Stimulated activated CD8-positive, alpha-beta memory T cell treated with anti-CD3 and anti-CD28 coated beads, Interleukin-7, amount 100 ng/mL, for 24 hours (primary cell): ENCODE measurements around the gene CDH11.

Source experiments
- DNase-seq: peaks from one replicate; pipeline ENCODE4 v3.0.0-alpha.2; 2020; ENCODE audit warnings: low read depth

The CDH11 gene

GRCh38 chr16:65034915-65035314 is 86.9 kb downstream of the CDH11 start:
- no peak for DNase-seq

DNA sequence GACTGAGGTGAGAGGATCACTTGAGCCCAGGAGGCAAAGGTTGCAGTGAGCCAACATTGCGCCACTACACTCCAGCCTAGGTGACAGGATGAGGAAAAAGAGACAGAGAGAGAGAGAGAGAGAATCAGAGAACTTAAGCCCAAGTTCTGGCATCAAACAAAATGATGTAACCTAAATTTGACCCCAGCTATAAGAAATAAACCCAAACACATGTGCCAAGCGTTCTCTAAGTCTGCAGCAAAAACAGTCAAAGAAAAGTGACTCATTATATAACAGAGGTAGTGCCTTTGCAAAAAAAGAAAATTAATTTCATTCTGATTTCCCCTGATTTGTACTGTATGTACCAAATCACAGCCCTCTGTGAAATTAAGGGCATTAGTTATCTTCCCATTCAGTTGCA is 89.5 kb downstream of the CDH11 start:
- DNase-seq = no peak

GRCh38 chr16:65024767-65025178 is 97.1 kb downstream of the CDH11 start:
- no peak for DNase-seq

DNA sequence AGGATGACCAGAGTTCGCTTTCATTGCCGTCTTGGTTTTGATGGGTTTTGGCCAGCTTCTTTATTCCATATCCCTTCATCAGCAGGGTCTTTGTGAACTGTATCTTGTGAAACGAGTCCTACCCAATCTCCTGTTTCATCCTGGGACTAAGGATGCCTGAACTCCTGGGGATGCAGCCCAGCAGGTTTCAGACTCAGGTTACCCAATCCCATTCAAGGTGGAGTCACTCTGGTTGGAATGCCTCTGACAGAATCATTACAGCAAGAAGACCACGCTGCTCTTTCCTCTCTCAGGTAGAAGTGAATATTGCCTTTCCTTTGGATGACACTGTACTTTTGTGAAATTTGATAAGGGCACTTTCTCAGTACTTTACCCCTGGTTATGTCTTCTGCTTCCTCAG is 98.1 kb downstream of the CDH11 start:
- DNase-seq = no peak

DNA sequence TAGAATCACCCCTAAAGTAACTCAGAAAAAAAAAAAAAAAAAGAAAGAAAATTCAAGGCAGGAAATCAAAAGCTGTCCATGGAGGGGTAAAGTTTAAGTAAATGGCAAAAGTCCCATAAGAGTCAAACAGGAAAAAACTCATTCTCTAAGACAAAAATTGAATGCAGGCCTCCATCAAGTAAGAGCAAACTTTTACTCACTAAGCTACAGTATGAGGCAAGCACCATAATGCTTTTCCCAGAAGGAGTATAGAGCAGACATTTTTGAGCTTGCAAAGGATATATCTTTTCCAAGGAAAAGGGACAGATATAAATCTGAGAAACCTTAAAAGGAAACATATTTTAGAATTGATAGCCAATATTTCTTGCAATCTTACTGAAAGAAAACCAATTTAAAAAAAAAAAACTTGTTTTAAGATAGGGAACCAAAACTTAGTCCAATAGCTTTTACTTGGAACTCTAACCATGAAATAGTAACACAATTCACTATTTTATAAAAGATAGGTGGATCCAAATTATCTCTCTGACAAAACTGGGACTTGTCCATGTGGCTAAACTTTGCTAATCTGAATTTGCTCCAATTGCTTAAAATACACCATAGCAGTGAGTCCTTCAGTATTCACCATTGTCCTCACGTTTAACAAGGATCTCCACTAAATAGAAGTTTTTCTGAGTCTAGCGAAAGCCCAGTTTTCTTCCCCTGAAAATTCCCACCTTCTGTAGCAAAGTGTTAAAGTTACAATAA is 99.8 kb downstream of the CDH11 start:
- no peak for DNase-seq

GRCh38 chr16:65016754-65017153 is 105.1 kb downstream of the CDH11 start:
- no peak for DNase-seq

GRCh38 chr16:65015599-65015998 is 106.3 kb downstream of the CDH11 start:
- no peak for DNase-seq

GRCh38 chr16:65012357-65012756 is 109.5 kb downstream of the CDH11 start:
- no peak for DNase-seq

DNA sequence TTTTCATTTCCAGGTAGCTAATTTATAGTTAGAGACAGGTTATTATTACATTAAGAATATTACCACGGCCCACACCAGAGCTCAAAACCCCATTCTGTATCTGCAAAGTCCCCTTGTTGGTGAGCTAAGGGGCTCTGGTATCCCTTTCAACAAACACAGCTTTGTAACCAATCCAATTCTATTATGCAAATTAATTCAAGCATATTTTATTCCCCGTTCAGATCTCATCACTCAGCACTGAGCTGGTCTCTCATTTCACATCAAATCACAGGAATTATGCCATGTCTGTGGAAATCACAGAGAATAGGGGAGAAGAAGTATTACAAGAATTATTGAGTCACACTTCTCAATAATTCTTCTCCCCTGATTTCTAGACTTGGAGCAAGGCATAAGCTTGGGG is 111.7 kb downstream of the CDH11 start:
- DNase-seq = no peak

GRCh38 chr16:65005696-65006095 is 116.2 kb downstream of the CDH11 start:
- no peak for DNase-seq

GRCh38 chr16:65004570-65004969 is 117.3 kb downstream of the CDH11 start:
- no peak for DNase-seq

DNA sequence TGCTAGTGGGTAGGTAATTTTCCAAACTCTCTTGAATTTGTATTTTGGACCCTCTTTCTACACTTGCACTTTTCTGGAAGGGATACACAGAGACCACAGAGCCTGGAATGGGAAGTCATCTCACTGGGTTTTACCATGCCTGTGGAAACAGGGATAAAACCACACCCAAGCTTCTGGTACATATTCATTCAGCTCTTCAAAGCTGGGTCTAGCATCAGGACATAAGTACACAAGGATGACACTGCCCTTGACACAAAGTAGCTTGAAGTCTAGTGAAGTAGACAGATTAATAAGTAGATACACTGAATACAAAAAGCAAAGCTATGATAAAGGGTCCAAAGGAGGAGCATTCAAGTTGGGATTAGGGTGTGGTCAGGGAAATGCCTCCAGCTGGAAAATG is 118.2 kb downstream of the CDH11 start:
- DNase-seq = no peak

GRCh38 chr16:65002265-65002664 is 119.6 kb downstream of the CDH11 start:
- no peak for DNase-seq

GRCh38 chr16:65000654-65001053 is 121.2 kb downstream of the CDH11 start:
- DNase-seq = no peak

GRCh38 chr16:64997751-64998150 is 124.1 kb downstream of the CDH11 start:
- DNase-seq = no peak

DNA sequence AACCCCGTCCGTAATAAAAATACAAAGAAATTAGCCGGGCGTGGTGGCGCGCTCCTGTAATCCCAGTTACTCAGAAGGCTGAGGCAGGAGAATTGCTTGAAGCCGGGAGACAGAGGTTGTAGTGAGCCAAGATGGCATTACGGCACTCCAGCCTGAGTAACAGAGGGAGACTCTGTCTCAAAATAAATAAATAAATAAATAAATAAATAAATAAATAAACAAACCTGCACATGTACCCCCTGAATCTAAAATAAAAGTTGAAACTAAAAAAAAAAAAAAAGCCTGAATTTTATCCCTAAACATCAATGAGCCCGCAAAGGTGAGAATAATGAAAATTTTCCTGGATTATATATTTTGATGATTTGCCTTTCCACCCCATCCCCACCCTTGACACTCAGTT is 124.7 kb downstream of the CDH11 start:
- no peak for DNase-seq

DNA sequence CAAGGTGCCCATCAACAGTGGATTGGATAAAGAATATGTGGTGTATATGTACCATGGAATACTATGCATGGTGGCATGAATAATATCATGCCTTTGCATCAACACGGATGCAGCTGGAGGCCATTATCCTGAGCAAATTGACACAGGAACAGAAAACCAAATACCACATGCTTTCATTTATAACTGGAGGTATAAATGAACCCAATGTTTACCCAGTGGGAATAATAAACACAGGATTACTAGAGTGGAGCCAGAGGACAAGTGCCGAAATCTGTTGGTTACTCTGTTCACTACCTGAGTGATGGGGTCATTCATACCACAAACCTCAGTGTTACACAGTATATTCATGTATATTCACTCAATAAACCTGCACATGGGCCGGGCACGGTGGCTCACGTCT is 125.2 kb downstream of the CDH11 start:
- no peak for DNase-seq

DNA sequence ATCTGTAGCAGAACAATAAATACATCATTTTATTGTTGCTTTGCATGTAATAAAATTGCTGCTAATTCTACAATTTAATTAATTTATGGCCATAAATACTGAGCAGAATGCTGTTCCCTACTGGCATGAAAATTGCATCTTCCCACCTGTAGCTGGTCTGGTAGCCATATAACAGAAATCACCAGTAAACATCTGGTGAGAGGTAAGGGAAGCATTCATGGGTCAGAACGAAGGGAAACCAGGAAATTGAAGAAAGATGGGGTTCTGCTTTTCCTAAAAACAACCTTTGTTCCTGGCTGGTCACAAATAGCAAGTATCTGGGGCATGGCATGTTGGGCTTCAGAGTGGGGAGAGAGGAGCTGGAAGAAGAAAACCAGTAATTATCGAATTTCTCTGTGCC is 128.4 kb downstream of the CDH11 start:
- DNase-seq = no peak

DNA sequence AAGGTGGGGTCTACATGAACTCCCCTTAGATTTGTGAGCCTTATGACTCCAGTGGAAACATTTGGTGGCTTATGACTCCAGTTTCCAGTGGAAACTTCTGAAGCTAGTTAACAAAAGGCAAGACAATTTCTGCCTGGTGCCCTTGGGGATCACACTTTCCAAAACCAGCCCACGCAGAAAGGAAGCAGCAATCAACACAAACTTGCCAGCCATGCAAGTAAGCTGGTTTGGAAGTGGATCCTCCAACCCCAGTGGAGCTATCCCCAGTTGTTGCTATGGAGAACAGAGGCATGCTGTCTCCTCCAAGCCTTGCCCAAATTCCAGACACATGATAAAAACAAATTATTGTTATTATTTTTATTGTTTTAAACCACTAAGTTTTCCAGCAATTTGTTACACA is 130.9 kb downstream of the CDH11 start:
- DNase-seq = no peak

GRCh38 chr16:64990101-64990500 is 131.8 kb downstream of the CDH11 start:
- no peak for DNase-seq

DNA sequence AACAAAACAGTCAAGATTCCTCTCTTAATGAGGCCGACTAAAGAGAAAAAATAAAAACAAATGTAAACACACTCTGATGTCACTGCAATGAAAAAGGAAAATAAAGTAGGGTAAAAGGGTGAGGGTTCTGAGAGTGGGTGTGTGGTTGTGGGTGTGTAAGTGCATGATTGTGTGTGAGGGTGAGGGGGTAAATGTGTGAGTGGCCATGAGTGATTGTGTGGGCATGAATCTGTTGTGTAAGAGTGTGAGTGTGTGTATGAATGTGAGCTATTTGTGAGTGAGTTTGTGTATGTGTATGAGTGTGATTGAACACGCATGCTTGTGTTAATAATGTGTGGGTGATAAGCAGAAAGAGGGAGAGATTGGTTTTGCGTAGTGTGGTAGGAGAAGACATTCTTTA is 132.8 kb downstream of the CDH11 start:
- no peak for DNase-seq

- DNase-seq = no peak
Observed at GRCh38 chr16:64983963-64984362, 137.9 kb downstream of the CDH11 start.

- DNase-seq = no peak
Observed at GRCh38 chr16:64983231-64983630, 138.6 kb downstream of the CDH11 start.

DNA sequence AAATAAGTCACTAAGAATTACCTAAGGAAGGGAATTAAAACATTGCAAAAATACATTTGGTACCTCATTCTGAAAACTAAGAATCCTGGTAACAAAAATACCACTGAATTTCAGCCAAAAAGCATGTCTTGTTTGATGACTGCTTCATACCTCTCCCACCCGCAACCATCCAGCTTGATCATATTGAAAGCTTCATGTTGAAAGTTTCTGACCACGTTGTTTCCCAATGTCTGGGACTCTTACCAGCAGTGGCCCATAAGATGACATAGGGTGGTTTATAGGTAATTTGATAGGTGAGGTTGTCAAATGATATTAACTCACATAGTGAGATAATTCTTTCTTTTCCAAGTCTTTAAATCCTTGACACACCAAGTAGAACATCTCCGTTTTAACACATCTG is 139.3 kb downstream of the CDH11 start:
- DNase-seq = no peak
